ENCODE measurements around the gene EXOC4.

DNA sequence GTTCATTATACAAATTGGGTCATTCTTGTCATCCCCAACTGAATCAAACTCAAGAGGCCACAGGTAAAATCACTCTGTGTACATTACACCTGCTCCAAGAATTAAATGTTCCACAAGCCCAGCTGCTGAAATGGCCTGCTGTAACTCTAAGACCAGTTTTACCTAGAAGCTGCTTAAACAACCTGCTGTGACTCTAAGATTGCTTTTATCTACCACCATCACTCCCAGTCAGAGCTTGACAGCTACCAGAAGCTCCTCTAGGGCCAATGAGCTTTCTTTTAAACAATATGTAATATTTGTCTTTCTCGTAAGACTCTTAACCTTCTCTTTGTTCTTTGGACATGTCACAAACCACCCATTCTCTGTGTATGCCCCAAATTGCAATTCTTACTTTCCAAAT, 732.4 kb downstream of the EXOC4 start:
- TF ChIP-seq, protein P1, sequence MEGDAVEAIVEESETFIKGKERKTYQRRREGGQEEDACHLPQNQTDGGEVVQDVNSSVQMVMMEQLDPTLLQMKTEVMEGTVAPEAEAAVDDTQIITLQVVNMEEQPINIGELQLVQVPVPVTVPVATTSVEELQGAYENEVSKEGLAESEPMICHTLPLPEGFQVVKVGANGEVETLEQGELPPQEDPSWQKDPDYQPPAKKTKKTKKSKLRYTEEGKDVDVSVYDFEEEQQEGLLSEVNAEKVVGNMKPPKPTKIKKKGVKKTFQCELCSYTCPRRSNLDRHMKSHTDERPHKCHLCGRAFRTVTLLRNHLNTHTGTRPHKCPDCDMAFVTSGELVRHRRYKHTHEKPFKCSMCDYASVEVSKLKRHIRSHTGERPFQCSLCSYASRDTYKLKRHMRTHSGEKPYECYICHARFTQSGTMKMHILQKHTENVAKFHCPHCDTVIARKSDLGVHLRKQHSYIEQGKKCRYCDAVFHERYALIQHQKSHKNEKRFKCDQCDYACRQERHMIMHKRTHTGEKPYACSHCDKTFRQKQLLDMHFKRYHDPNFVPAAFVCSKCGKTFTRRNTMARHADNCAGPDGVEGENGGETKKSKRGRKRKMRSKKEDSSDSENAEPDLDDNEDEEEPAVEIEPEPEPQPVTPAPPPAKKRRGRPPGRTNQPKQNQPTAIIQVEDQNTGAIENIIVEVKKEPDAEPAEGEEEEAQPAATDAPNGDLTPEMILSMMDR (IDR thresholded peaks at IDR 0.05): no peak
- TF ChIP-seq POLR2AphosphoS5 (IDR thresholded peaks at IDR 0.05; ENCODE audit: insufficient read depth in 1 of 2, low read depth in 1 of 2): no peak
- TF ChIP-seq POLR2A (IDR thresholded peaks at IDR 0.05): no peak

All from vagina (tissue), 2 donors.